Measurements from ENCODE around the gene OR8B4.
"Not testable (repeated sequence)": the region's sequence is repeated elsewhere in the genome, so short reads cannot be mapped to it uniquely, and the experiment has no call there.

Gene OR8B4, protein sequence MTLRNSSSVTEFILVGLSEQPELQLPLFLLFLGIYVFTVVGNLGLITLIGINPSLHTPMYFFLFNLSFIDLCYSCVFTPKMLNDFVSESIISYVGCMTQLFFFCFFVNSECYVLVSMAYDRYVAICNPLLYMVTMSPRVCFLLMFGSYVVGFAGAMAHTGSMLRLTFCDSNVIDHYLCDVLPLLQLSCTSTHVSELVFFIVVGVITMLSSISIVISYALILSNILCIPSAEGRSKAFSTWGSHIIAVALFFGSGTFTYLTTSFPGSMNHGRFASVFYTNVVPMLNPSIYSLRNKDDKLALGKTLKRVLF

DNA sequence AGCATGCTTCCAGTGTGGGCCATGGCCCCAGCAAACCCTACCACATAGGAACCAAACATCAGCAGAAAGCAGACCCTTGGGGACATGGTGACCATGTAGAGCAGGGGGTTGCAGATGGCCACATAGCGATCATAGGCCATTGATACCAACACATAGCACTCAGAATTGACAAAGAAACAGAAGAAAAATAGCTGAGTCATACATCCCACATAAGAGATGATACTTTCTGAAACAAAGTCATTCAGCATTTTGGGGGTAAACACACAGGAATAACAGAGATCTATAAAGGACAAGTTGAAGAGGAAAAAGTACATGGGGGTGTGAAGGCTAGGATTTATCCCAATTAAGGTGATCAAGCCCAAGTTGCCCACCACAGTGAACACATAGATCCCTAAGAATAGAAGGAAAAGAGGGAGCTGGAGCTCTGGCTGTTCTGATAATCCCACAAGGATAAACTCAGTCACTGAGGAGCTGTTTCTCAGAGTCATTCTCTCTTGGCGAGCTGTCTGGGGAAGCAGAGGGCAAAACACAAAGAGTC is at the start of gene OR8B4:
OR8B4 (minus strand) TSS at position 488 of the 538 bp plus-strand sequence; CDS start at position 488, 0 bp downstream.
- H3K27me3 ChIP-seq (ENCODE audit: control insufficient read depth, insufficient read depth, low read length) = no peaks in the 10 kb centered on the region
- no peaks in the 10 kb centered on the region for H3K9me3 ChIP-seq (ENCODE audit: control insufficient read depth, low read depth, low read length)
- H3K9ac ChIP-seq (ENCODE audit: low read length) = no peak within 1 kb of the TSS
- H3K27ac ChIP-seq (ENCODE audit: low read length) = no peak within 1 kb of the TSS
- no peaks in the 10 kb centered on the region for H3K4me1 ChIP-seq (ENCODE audit: control insufficient read depth, low read depth, low read length)
- H3K4me3 ChIP-seq (ENCODE audit: low read length) = no peak within 1 kb of the TSS
- H3K36me3 ChIP-seq (ENCODE audit: control insufficient read depth, low read depth, low read length) = no peaks in the 10 kb centered on the region

DNA sequence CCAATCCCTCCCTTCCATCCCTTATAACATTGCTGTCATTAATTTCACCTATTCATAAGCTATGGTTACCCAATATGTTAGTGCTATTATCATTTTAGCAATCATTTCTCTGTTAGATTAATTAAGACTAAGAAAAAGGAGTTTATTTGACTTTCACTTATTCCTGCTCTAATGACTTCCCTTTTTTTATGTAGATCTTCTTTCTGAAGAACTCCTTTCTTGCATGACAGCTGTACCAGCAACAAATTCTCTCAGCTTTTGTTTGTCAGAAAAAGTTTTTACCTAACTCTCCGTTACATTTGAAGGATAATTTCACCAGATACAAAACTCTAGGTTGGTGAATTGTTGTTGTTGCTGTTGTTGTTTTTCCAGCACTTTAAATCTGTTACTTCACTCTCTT is 49.4 kb upstream of the OR8B4 start:
- H3K9ac ChIP-seq (ENCODE audit: low read length) = no peak overlapping the region
- H3K27ac ChIP-seq (ENCODE audit: low read length) = no peak overlapping the region
- H3K4me1 ChIP-seq (ENCODE audit: control insufficient read depth, low read depth, low read length) = peaks cover 14% of the 10 kb centered on the region
- no peaks in the 10 kb centered on the region for H3K36me3 ChIP-seq (ENCODE audit: control insufficient read depth, low read depth, low read length)
- no peaks in the 10 kb centered on the region for H3K9me3 ChIP-seq (ENCODE audit: control insufficient read depth, low read depth, low read length)
- H3K4me3 ChIP-seq (ENCODE audit: low read length) = no peak overlapping the region
- H3K27me3 ChIP-seq (ENCODE audit: control insufficient read depth, insufficient read depth, low read length) = no peaks in the 10 kb centered on the region

DNA sequence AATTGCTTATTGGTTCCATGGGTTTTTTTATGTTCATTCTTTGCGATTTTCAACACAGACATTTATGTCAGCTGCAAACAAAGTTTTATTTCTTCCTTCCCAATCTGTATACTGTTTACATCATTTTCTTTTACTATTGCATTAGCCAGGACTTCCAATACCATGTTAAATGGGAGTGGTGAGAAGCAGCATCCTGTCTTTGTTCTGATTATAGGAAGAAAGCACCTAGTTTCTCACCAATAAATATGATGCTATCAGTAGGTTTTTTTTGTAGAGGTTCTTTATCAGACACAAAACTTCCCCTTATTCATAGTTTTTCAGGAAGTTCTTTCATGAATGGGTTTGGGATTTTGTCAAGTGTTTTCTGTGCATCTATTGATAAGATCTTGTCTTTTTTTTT is 48.8 kb upstream of the OR8B4 start:
- Histone ChIP-seq H3K9me3 (ENCODE audit: control insufficient read depth, low read depth, low read length) (no peaks in the 10 kb centered on the region), H3K9ac (ENCODE audit: low read length) (no peak overlapping the region), H3K36me3 (ENCODE audit: control insufficient read depth, low read depth, low read length) (no peaks in the 10 kb centered on the region), H3K27ac (ENCODE audit: low read length) (no peak overlapping the region), H3K4me3 (ENCODE audit: low read length) (no peak overlapping the region), H3K27me3 (ENCODE audit: control insufficient read depth, insufficient read depth, low read length) (no peaks in the 10 kb centered on the region), H3K4me1 (ENCODE audit: control insufficient read depth, low read depth, low read length) (peaks cover 14% of the 10 kb centered on the region)

DNA sequence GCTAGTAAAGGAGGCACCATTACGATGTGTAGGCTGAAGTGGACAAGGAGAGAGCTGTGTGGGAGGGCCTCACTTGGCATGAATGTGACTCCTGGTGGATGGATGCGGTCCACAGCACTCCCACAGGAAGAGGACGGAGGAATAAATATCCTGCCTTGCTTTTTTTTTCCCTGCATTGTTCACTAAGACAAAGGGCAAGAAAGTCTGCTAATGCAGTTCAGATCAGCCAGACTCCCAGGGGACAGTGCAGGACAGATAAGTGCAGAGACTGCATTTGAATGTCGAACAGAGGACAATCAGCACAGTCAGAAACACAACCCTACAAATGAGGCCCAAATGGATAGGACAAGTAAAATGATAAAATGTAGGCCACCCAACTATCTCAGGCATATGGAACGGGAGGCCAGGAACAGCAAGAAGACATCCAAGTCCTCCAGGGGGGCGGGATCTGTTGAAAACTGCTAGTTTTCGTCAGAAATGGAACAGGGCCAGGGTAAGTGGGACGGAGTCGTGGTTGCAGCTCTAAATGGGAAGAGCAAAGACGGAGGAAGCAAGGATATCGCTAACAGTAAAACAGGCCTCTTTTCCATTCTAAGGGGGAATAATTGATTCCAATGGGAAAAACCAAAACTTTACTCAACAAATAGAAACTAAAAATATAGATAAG is 46.0 kb upstream of the OR8B4 start:
- no peaks in the 10 kb centered on the region for H3K9me3 ChIP-seq (ENCODE audit: control insufficient read depth, low read depth, low read length)
- no peak overlapping the region for H3K9ac ChIP-seq (ENCODE audit: low read length)
- no peaks in the 10 kb centered on the region for H3K27me3 ChIP-seq (ENCODE audit: control insufficient read depth, insufficient read depth, low read length)
- no peak overlapping the region for H3K4me3 ChIP-seq (ENCODE audit: low read length)
- peaks cover 14% of the 10 kb centered on the region for H3K4me1 ChIP-seq (ENCODE audit: control insufficient read depth, low read depth, low read length)
- H3K36me3 ChIP-seq (ENCODE audit: control insufficient read depth, low read depth, low read length) = no peaks in the 10 kb centered on the region
- no peak overlapping the region for H3K27ac ChIP-seq (ENCODE audit: low read length)

DNA sequence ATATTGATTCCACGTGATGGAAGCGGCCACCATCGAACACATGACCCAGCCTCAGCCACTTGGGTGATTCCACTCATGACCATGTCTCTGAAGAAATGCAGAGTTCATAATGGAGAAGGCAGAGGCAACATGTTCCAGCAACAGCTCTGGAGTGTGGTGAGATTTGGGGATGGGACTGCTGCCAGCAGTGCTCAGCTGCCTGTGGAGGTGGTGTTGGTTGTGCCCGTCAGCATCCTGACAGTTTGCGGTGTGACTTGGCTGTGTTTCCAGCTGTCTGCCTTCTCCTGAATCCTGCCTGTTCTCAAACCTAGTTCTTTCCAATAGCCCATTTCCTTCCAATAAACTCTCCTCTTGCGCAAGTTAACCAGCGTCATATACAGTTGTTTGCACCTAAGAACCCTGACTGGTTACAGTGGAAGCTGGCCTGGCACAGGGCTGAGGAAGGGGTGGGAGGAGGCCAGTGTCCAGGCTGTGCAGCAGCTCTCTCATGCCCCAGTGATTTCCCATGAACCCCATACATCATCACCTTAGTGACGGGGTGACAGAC is 42.8 kb upstream of the OR8B4 start:
- no peak overlapping the region for H3K4me3 ChIP-seq (ENCODE audit: low read length)
- H3K36me3 ChIP-seq (ENCODE audit: control insufficient read depth, low read depth, low read length) = no peaks in the 10 kb centered on the region
- H3K27ac ChIP-seq (ENCODE audit: low read length) = no peak overlapping the region
- H3K27me3 ChIP-seq (ENCODE audit: control insufficient read depth, insufficient read depth, low read length) = no peaks in the 10 kb centered on the region
- H3K9ac ChIP-seq (ENCODE audit: low read length) = no peak overlapping the region
- no peaks in the 10 kb centered on the region for H3K9me3 ChIP-seq (ENCODE audit: control insufficient read depth, low read depth, low read length)
- H3K4me1 ChIP-seq (ENCODE audit: control insufficient read depth, low read depth, low read length) = no peaks in the 10 kb centered on the region

DNA sequence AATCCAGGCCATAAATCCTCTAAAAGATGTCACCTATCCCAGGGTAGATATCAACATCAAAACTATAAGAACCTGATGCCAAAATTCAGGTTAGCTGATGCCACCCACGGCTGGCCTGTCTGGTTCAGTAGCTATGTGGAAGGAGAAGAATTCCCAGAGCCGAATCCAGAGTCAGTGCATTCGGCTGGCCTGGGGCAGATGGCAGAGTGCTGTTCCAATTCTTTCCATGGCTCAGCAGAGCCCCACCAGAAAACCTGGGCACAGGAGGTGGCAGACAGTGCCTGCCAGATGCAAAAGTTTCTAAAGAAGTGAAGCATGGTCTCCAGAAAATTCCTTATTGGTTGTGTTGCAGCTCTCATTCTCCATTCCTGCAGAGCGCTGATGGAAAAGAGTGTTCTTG is 40.7 kb upstream of the OR8B4 start:
- H3K27ac ChIP-seq (ENCODE audit: low read length) = no peak overlapping the region
- no peak overlapping the region for H3K4me3 ChIP-seq (ENCODE audit: low read length)

DNA sequence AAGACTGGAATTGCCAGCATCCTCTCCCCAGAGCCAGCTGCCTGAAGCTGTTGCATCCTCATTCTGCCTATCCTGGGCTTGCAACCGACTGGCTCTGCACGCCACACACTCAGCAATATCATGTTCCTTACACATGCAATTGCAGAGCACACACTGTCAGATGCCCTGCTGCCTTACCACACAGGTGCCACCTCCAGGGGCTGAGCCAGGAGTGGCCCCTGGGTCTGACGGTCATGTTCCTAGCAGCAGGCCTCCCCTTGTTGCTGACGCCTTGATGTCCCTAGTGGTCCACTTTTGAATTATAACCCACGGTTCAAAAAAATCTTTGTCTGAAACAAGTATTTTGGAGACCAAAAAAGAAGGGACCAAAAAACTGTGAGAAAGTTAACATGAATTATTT is 39.3 kb upstream of the OR8B4 start:
- Histone ChIP-seq H3K36me3 (ENCODE audit: control insufficient read depth, low read depth, low read length) (no peaks in the 10 kb centered on the region), H3K4me1 (ENCODE audit: control insufficient read depth, low read depth, low read length) (no peaks in the 10 kb centered on the region), H3K27ac (ENCODE audit: low read length) (no peak overlapping the region), H3K9ac (ENCODE audit: low read length) (no peak overlapping the region), H3K4me3 (ENCODE audit: low read length) (no peak overlapping the region), H3K27me3 (ENCODE audit: control insufficient read depth, insufficient read depth, low read length) (no peaks in the 10 kb centered on the region), H3K9me3 (ENCODE audit: control insufficient read depth, low read depth, low read length) (no peaks in the 10 kb centered on the region)

More for the DNA sequence above, 40.7 kb upstream of the OR8B4 start:
- Histone ChIP-seq H3K36me3 (ENCODE audit: control insufficient read depth, low read depth, low read length) (no peaks in the 10 kb centered on the region), H3K27me3 (ENCODE audit: control insufficient read depth, insufficient read depth, low read length) (no peaks in the 10 kb centered on the region), H3K4me1 (ENCODE audit: control insufficient read depth, low read depth, low read length) (no peaks in the 10 kb centered on the region), H3K9me3 (ENCODE audit: control insufficient read depth, low read depth, low read length) (no peaks in the 10 kb centered on the region), H3K9ac (ENCODE audit: low read length) (no peak overlapping the region)

DNA sequence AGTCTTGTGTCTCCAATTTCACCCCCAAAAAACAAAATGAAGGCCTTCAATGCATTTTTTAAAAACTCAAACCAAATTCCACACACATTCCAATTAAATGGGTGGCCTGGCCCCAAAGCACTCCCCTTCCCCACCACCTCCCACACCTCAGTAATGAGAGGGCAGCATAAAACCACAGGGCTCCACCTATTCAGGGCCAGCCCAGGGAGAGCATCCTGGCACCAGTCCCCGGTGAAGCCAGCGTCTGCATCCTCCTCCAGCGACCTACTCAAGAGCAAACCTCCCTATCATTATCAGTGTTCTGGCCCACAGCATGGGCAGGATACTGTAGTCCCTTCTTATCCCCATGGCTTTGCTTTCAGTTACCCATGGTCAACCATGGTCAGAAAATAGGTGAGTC is 38.7 kb upstream of the OR8B4 start:
- Histone ChIP-seq H3K4me1 (ENCODE audit: control insufficient read depth, low read depth, low read length) (no peaks in the 10 kb centered on the region), H3K4me3 (ENCODE audit: low read length) (no peak overlapping the region), H3K9me3 (ENCODE audit: control insufficient read depth, low read depth, low read length) (no peaks in the 10 kb centered on the region), H3K27me3 (ENCODE audit: control insufficient read depth, insufficient read depth, low read length) (no peaks in the 10 kb centered on the region), H3K36me3 (ENCODE audit: control insufficient read depth, low read depth, low read length) (no peaks in the 10 kb centered on the region), H3K27ac (ENCODE audit: low read length) (no peak overlapping the region), H3K9ac (ENCODE audit: low read length) (no peak overlapping the region)

DNA sequence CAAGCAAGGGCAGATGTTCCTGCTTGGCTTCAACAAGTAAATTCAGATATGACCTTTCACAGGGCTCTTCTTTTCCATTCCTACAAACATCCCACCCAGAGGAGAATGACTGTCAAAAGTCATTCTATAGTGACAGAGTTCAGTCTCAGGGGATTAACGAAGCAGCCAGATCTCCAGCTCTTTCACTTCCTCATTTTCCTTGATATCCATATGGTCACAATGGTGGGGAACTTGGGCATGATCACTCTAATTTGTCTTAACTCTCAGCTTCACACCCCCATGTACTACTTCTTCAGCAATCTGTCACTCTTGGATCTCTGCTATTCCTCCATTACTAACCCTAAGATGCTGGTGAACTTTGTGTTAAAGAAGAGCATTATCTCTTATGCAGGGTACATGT is 35.8 kb upstream of the OR8B4 start:
- Histone ChIP-seq H3K9me3 (ENCODE audit: control insufficient read depth, low read depth, low read length) (no peaks in the 10 kb centered on the region), H3K4me1 (ENCODE audit: control insufficient read depth, low read depth, low read length) (no peaks in the 10 kb centered on the region), H3K36me3 (ENCODE audit: control insufficient read depth, low read depth, low read length) (no peaks in the 10 kb centered on the region), H3K27me3 (ENCODE audit: control insufficient read depth, insufficient read depth, low read length) (no peaks in the 10 kb centered on the region), H3K27ac (ENCODE audit: low read length) (no peak overlapping the region), H3K4me3 (ENCODE audit: low read length) (no peak overlapping the region), H3K9ac (ENCODE audit: low read length) (no peak overlapping the region)

DNA sequence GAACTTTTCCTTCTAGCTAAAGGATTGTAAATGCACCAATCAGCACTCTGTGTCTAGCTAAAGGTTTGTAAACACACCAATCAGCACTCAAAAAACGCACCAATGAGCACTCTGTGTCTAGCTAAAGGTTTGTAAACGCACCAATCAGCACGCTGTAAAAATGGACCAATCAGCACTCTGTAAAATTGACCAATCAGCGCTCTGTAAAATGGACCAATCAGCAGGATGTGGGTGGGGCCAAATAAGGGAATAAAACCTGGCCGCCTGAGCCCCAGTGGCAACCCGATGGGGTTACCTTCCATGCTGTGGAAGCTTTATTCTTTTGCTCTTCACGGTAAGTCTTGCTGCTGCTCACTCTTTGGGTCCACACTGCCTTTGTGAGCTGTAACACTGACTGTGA is 34.7 kb upstream of the OR8B4 start:
- not testable (repeated sequence) for H3K4me3 ChIP-seq (ENCODE audit: low read length); H3K4me1 ChIP-seq (ENCODE audit: control insufficient read depth, low read depth, low read length); H3K9me3 ChIP-seq (ENCODE audit: control insufficient read depth, low read depth, low read length); H3K9ac ChIP-seq (ENCODE audit: low read length); H3K36me3 ChIP-seq (ENCODE audit: control insufficient read depth, low read depth, low read length); H3K27me3 ChIP-seq (ENCODE audit: control insufficient read depth, insufficient read depth, low read length); H3K27ac ChIP-seq (ENCODE audit: low read length)

DNA sequence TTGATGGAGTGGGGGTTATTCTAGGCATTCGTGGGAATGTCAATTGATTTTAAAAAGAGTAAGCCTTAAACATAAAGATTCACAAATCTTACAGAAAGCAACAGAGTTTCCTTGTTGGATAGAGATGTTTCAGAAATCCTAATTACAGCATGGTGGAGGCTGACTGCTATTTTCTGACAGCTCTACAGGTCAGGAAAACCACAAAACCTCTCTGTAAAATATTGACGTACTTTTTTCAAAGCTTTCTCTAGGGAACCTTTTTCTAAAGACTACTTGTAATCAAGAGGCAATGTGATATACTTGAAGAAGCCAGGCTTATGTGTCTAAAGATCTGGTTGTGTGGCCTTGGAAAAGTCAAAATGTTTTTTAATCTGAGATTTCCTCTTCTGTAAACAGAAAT is 29.9 kb upstream of the OR8B4 start:
- peaks cover 4% of the 10 kb centered on the region for H3K4me1 ChIP-seq (ENCODE audit: control insufficient read depth, low read depth, low read length)
- no peaks in the 10 kb centered on the region for H3K27me3 ChIP-seq (ENCODE audit: control insufficient read depth, insufficient read depth, low read length)
- H3K9ac ChIP-seq (ENCODE audit: low read length) = no peak overlapping the region

More for the DNA sequence above, 29.9 kb upstream of the OR8B4 start:
- Histone ChIP-seq H3K36me3 (ENCODE audit: control insufficient read depth, low read depth, low read length) (no peaks in the 10 kb centered on the region), H3K4me3 (ENCODE audit: low read length) (no peak overlapping the region), H3K27ac (ENCODE audit: low read length) (no peak overlapping the region), H3K9me3 (ENCODE audit: control insufficient read depth, low read depth, low read length) (no peaks in the 10 kb centered on the region)

All from iPS-18a (cell line).